Keratinocyte (primary cell): ENCODE results near the gene UBE2QL1.

Experiments
- EZH2 ChIP-seq: IDR thresholded peaks from one replicate; pipeline ENCODE4 v1.6.1; 2012; ENCODE audit warnings: inconsistent platforms, mild to moderate bottlenecking, low read length, moderate library complexity
- TF ChIP-seq, protein P1 (sequence below), 3 experiments: IDR thresholded peaks in 1 of 3; conservative IDR thresholded peaks in 1 of 3; optimal IDR thresholded peaks in 1 of 3; 2 replicates in 2 of 3; 3 replicates in 1 of 3; pipeline versions ENCODE3 to v1.5.1; 2011; ENCODE audit warnings: low read length in 3 of 3, mild to moderate bottlenecking in 3 of 3, moderate library complexity in 2 of 3, control low read depth in 1 of 3, inconsistent platforms in 1 of 3; ENCODE audit not compliant: insufficient read depth in 2 of 3; ENCODE audit errors: extremely low read depth in 1 of 3

DNA sequence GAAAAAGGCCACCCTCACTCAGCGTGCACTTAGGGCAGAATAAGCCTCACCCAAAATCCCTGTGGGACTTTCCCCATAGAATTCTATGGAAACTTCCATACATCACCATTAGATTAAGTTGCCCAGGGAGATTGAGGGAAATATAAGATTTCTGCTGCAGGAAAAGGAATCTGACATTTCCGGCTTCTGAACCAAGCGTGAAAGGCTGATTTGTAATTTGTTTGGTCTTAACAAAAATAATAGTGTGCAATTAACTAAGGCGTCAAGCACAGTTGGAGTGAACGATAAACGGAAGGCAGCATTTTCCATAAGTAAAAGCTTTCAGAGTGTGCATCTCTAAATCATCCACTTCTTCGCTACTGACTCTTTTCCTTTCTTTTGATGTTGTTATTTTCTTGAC is 14.0 kb downstream of the UBE2QL1 start:
- TF ChIP-seq, protein P1, sequence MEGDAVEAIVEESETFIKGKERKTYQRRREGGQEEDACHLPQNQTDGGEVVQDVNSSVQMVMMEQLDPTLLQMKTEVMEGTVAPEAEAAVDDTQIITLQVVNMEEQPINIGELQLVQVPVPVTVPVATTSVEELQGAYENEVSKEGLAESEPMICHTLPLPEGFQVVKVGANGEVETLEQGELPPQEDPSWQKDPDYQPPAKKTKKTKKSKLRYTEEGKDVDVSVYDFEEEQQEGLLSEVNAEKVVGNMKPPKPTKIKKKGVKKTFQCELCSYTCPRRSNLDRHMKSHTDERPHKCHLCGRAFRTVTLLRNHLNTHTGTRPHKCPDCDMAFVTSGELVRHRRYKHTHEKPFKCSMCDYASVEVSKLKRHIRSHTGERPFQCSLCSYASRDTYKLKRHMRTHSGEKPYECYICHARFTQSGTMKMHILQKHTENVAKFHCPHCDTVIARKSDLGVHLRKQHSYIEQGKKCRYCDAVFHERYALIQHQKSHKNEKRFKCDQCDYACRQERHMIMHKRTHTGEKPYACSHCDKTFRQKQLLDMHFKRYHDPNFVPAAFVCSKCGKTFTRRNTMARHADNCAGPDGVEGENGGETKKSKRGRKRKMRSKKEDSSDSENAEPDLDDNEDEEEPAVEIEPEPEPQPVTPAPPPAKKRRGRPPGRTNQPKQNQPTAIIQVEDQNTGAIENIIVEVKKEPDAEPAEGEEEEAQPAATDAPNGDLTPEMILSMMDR (optimal IDR thresholded peaks at IDR 0.05 in 1 of 3, IDR thresholded peaks at IDR 0.05 in 1 of 3, conservative IDR thresholded peaks at IDR 0.05 in 1 of 3; ENCODE audit: extremely low read depth in 1 of 3, insufficient read depth in 2 of 3, low read length in 3 of 3): no peak
- TF ChIP-seq EZH2: no peak
